Stomach (tissue), 4 donors: Measurements from ENCODE around the gene RHBDD2.

Experiments used
- CTCF ChIP-seq, 7 experiments: fragments of 450-650 bp in 4 of 7; fragments of 200-600 bp in 3 of 7; sonication (generic) in 3 of 7; IDR thresholded peaks; one replicate each; pipeline ENCODE4 v1.5.1; 2016 to 2019; ENCODE audit warnings: antibody characterized with exemption in 7 of 7, control low read depth in 2 of 7, mild to moderate bottlenecking in 1 of 7
- POLR2AphosphoS5 ChIP-seq, 3 donors: sonication (generic); formaldehyde crosslinking; IDR thresholded peaks; one replicate each; pipeline ENCODE4 v1.6.1; 2016; ENCODE audit warnings: antibody characterized with exemption in 3 of 3

DNA sequence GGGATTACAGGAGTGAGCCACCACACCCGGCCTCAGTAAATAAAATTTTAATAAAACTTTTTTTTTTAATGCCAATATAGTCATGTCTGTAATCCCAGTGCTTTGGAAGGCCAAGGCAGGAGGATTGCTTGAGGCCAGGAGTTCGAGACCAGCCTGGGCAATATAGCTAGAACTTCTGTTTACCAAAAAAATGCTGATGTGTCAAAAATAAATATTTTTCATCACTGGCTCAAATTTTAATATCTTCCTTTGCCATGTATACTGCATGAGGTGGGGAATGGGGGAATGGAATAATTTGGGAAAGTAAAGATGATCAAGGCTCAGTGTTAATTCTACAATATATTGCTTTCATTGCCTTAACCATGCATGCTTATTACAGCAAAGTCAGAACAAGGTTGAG lies 10.7 kb upstream of the RHBDD2 start:
- TF ChIP-seq CTCF (IDR thresholded peaks at IDR 0.05), result no peak
- TF ChIP-seq POLR2AphosphoS5 (IDR thresholded peaks at IDR 0.05), result no peak
